Inferior parietal cortex (tissue), 1 donor: Measurements from ENCODE around the gene PTGES.

Experiments used
- DNase-seq: peaks from one replicate; pipeline ENCODE4 v3.0.0-alpha.2; 2016; ENCODE audit errors: extremely low spot score

The PTGES gene

DNA sequence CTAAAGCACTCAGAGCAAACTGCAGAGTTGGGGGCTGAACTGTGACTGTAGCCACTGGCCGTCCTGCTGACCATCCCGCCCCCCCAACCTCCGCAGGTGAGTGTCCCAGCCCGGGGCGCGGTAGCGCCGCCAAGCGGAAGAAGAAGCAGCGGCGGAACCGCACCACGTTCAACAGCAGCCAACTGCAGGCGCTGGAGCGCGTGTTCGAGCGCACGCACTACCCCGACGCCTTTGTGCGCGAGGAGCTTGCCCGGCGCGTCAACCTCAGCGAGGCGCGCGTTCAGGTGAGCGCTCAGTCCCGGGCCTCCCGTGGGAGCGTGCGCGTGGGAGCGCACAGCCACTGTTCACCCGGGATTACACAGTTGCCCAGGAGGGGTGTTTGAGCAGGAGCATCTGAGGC is 33.7 kb downstream of the PTGES start:
- no peak for DNase-seq

- no peak for DNase-seq
Observed at GRCh38 chr9:129718647-129719046, 34.2 kb downstream of the PTGES start.

GRCh38 chr9:129717991-129718390 is 34.9 kb downstream of the PTGES start:
- DNase-seq: no peak

GRCh38 chr9:129716091-129716490 is 36.8 kb downstream of the PTGES start:
- no peak for DNase-seq

DNA sequence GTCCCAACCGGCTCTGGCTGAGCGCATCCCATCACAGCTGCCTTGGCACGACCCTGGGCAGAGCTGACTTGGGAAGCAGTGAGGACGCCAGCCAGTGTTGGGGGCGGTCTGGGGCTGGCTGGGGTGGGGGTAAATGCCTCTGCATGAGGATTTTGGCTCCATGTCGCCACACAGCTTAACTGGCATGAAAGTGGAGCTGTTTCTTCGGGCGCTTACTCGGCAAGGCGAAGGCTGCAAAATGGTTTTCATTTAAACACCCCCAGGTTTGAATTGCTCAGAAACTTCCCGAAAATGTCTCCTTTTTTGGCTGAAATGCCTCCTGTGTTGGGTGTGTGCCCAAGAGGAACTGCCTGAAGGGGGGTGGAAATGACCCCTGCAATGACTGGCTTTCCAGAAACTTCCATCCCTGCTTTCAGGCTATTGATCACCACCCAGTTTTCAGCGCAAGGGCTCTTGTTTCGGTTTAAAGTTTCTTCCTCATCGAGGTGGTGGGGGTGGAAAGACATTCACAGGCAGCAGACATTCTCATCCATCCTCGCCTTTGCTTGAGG is 38.3 kb downstream of the PTGES start:
- DNase-seq: no peak

DNA sequence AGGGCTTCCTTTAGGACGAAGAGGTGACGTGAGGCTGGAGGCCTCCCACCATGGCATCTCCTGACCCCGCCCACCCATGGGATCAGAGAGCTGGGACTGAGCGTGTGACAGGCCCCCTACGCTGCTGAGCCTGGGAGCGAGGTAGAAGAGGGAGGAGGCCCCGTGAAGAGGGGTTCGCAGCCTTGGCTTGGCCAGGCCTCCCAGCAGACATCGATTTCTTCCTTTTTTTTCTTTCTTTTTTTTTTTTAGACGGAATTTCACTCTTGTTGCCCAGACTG is 39.5 kb downstream of the PTGES start:
- no peak for DNase-seq

DNA sequence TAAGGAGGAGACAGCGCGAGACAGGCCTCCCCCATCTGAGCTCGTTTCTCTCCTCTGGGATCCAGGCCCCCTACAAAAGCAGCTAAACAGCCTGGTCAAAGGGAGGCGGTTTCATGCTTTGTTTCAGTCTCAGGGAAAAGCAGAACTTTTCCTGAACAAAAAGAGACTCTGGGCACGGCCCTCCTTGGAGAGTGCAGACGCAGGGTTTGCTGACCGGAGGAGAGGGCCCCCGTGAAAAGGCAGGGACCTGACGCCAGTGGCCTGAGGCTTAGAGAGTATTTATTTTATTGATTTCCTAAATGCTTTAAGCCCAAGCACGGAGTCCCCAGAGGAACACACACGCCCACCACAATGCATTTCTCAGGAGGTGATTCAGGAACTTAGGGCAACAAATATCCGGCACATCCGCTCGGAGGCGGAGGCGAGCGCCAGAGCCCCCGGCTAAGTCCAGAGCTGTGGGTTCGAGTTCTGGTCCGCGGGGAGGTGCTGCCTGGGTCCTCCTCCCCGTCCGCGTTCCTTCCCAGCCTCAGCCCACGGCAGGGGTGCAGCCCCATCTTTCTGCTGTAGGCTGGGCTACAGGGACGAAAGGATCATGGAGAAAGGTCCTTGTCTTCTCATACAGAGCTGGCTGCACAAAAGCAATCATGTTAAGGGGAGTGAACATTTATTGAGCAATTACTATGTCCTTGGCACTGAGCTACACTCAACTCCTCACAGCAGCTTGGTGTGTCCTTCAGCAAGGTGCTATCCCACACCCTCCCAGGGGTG is 40.0 kb downstream of the PTGES start:
- DNase-seq: no peak

GRCh38 chr9:129710169-129710453 is 42.7 kb downstream of the PTGES start:
- DNase-seq: no peak

- DNase-seq: no peak
Observed at GRCh38 chr9:129709438-129710168, 43.2 kb downstream of the PTGES start.

- no peak for DNase-seq
Observed at GRCh38 chr9:129708793-129709192, 44.0 kb downstream of the PTGES start.

DNA sequence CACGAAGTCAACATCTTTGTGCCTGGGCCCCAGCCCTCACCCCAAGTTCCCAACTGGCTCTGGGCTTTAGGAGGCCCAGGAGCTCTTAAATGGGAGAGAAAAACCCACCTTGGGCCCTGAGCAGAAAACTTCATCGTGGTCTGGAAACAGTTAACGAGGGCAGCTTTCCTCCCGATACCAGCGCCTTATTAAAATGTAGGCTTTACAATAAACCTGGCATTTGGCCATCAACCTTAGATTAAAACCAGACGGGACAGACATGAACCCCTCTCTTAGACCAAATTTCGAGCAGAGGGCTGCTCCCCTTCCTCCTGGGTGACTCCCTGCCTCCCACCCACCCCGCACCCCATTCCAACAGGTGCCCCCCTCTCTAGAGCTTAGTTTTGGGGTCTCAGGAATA is 48.0 kb downstream of the PTGES start:
- DNase-seq: no peak

DNA sequence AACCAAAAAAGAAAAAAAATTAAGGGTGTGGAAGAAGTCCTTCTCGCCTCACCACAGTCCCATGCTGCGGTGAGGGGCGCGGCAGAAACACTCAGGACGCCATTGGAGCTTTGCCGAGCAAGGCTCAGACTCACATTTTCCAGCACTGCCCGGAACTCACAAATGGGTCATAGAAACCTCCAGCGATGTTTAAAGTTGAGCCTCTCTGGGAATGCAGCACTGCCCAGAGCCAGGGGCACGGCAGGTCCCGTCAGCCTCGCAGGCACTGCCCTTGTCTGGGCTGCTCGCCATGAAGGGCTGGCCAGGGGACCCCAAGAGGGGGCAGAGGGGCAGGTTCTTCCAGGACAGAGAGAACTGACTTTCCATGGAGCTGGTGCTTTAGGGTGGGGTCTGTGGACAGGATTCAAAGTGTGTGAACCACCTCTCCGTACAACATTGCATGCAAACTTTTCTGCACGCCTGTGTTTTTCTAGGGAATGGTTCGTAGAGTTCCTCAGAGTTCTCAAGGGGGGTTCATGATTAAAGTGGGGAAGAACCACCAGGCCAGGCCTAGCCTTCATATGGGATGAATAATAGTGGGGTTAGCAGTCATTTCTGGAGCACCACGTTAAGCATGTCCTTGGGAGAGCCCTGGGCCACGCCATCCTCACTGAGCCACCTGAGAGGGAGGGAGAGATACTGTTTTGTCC is 49.0 kb downstream of the PTGES start:
- DNase-seq: no peak

GRCh38 chr9:129702589-129703520 is 50.0 kb downstream of the PTGES start:
- DNase-seq: no peak

GRCh38 chr9:129701549-129701948 is 51.3 kb downstream of the PTGES start:
- DNase-seq: no peak

DNA sequence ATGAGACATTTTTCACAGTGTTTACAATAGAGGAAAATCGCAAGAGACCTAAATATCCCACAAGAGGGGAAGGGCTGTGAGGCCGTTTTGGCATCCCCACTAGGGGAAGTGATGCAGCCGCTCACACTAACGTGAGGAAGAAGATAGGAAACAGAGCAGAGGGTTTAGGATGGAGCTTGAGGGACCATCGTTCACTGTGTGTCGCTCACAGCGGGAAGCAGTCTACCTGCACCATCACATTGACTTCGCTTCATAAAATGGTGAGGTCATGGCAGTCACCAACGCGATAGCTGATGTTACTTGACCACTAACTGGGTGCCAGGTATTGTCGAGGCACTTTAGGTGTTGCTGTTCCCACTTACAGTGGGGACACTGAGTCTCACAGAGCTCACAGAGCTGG is 51.8 kb downstream of the PTGES start:
- no peak for DNase-seq

- DNase-seq: no peak
Observed at GRCh38 chr9:129698254-129698757, 54.5 kb downstream of the PTGES start.

DNA sequence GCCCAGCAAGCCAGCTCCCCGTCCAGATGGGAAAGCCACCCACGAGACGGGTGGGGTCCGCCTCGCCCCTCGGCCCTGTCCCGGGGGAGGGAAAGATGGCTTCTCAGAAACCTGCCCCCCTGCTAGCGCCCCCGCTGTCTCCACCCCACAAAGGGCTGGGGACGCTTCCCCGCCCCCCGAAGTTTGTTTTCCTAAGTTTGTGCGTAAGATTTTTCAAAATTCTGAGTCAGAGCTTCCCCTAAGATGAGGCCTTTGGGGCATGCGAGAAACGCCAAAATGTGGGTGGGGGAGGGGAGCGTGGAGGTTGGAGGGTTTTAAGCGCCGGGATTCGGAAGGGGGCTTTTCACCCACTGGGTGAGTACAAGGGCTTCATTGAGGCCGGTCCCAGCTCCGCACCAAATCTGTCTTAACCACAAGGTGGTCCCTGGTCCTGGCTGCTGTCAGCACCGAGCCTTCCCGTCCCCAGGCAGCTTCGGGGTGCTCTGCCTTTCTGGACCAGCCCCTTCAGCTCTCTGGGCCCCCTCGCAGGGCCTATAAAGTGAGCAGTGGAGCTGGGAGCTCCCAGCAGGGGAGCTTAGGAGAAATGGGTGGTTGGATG is 55.1 kb downstream of the PTGES start:
- no peak for DNase-seq

- no peak for DNase-seq
Observed at GRCh38 chr9:129696944-129697655, 55.7 kb downstream of the PTGES start.

DNA sequence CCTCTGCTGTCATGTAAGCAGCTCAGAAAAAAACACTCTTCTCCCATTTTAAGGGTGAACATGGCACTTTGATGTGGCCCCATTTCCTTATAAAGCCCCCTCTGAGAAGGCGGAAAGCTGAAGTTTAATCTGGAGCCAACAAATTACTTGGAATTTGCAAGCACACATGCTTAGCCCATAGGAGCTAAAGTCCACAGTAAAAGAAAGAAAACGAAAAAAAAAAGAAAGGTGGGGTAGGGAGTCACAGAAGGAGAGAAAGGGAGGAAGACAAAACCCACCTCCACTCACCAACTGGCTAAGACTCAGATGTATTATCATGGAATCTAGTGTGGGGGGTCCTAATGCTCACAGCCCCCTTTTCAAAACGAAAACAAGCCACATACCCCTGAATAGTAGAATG is 57.0 kb downstream of the PTGES start:
- no peak for DNase-seq

DNA sequence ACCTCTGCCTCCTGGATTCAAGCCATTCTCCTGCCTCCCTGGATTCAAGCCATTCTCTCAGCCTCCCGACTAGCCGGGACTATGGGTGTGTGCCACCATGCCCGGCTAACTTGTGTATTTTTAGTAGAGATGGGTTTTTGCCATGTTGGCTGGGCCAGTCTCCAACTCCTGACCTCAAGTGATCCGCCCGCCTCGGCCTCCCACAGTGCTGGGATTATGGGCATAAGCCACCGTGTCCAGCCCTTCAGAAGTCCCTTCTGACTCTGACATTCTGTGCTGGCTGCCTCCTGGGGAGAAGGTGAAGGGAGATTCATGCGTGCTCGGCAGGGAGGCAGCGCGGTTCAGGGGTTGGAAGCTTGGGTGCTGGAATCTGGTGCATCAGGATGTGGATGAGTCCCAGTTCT is 58.6 kb downstream of the PTGES start:
- no peak for DNase-seq

DNA sequence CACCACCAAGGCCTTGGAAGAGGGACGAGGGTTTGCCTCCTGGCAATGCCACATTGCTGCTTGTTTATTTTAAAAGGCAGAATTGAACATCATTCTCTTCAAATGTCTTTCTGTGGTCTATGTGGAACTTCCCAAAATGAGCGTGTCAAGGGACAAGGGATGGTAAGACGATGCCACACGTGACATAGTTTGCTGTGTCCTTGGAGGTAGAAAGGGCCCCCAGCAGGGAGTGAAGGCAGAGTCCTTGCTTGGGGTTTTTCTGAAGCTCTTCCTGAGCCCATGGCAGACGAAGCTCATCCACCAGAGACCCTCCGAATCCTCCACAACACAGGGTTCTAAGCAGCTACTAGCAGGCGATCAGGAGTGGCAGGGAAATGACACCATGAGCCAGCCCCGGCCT is 59.1 kb downstream of the PTGES start:
- no peak for DNase-seq
